HEK293T (cell line): ENCODE data around the gene PTPRG.

Experiments used
- ARNT ChIP-seq: fragments of 450-650 bp; IDR thresholded peaks from 2 replicates; pipeline ENCODE4 v1.6.1; 2017; ENCODE audit warnings: mild to moderate bottlenecking
- BHLHE40 ChIP-seq: fragments of 450-650 bp; IDR thresholded peaks from 2 replicates; pipeline ENCODE4 v1.6.1; 2016; ENCODE audit warnings: mild to moderate bottlenecking, moderate library complexity, borderline replicate concordance
- ELF4 ChIP-seq: fragments of 450-650 bp; IDR thresholded peaks from 2 replicates; pipeline ENCODE4 v1.6.1; 2017; ENCODE audit warnings: antibody characterized with exemption
- FOXA1 ChIP-seq: fragments of 450-650 bp; IDR thresholded peaks from 2 replicates; pipeline ENCODE4 v1.6.1; 2016; ENCODE audit warnings: mild to moderate bottlenecking
- FOXK2 ChIP-seq: fragments of 450-650 bp; IDR thresholded peaks from 2 replicates; pipeline ENCODE4 v1.6.1; 2016; ENCODE audit warnings: mild to moderate bottlenecking
- FOXM1 ChIP-seq: fragments of 450-650 bp; IDR thresholded peaks from 2 replicates; pipeline ENCODE4 v1.6.1; 2017; ENCODE audit warnings: mild to moderate bottlenecking, borderline replicate concordance
- LEF1 ChIP-seq: fragments of 450-650 bp; IDR thresholded peaks from 2 replicates; pipeline ENCODE4 v1.6.1; 2017; ENCODE audit warnings: mild to moderate bottlenecking, borderline replicate concordance
- PKNOX1 ChIP-seq: fragments of 450-650 bp; IDR thresholded peaks from 2 replicates; pipeline ENCODE4 v1.6.1; 2016
- SP1 ChIP-seq: fragments of 450-650 bp; IDR thresholded peaks from 2 replicates; pipeline ENCODE4 v1.6.1; 2017
- SUZ12 ChIP-seq: fragments of 450-650 bp; IDR thresholded peaks from 2 replicates; pipeline ENCODE4 v1.6.1; 2016; ENCODE audit warnings: mild to moderate bottlenecking
- ZNF384 ChIP-seq: fragments of 450-650 bp; IDR thresholded peaks from 2 replicates; pipeline ENCODE4 v1.6.1; 2016

- TF ChIP-seq FOXK2 (no peak), ELF4 (no peak), FOXM1 (no peak), BHLHE40 (no peak), PKNOX1 (no peak), FOXA1 (no peak), ARNT (no peak), SUZ12 (no peak), SP1 (no peak), LEF1 (no peak), ZNF384 (no peak)
Observed at GRCh38 chr3:61522060-61522459, 39.3 kb upstream of the PTPRG start.
